SK-N-MC (cell line): ENCODE measurements around the gene ZNF599.

ENCODE experiments used
- EZH2 ChIP-seq: fragments of 200-600 bp; sonication (generic); IDR thresholded peaks from one replicate; pipeline ENCODE4 v1.6.1; 2017; ENCODE audit warnings: antibody characterized with exemption
- FOXP2 ChIP-seq: optimal IDR thresholded peaks from 2 replicates; pipeline ENCODE3; 2011; ENCODE audit warnings: mild to moderate bottlenecking, moderate library complexity; ENCODE audit not compliant: insufficient read depth; ENCODE audit errors: extremely low read length, control extremely low read depth
- POLR2AphosphoS5 ChIP-seq: IDR thresholded peaks from 2 replicates; pipeline ENCODE4 v1.6.1; 2012; ENCODE audit warnings: mild to moderate bottlenecking, low read depth, low read length, borderline replicate concordance

- no peak for TF ChIP-seq POLR2AphosphoS5
- no peak for TF ChIP-seq FOXP2
- TF ChIP-seq EZH2, result no peak
These were observed 38.4 kb downstream of the ZNF599 start for GRCh38 chr19:34734537-34735103.
